OCI-LY1 (cell line): ENCODE data around the gene EFNB2.

Experiments used
- EZH2 ChIP-seq: fragments of 200-600 bp; sonication (generic), shearing (Covaris generic); IDR thresholded peaks from 2 replicates; pipeline ENCODE4 v1.8.0; 2017; ENCODE audit warnings: borderline replicate concordance, mixed run types, mild to moderate bottlenecking, antibody characterized with exemption, low read length, moderate library complexity, mixed read lengths
- TF ChIP-seq, protein P1 (sequence below): fragments of 200-600 bp; sonication (generic), shearing (Covaris generic); IDR thresholded peaks from 2 replicates; pipeline ENCODE4 v1.5.1; 2017; ENCODE audit warnings: mild to moderate bottlenecking, antibody characterized with exemption, low read length, moderate library complexity, mixed read lengths

DNA sequence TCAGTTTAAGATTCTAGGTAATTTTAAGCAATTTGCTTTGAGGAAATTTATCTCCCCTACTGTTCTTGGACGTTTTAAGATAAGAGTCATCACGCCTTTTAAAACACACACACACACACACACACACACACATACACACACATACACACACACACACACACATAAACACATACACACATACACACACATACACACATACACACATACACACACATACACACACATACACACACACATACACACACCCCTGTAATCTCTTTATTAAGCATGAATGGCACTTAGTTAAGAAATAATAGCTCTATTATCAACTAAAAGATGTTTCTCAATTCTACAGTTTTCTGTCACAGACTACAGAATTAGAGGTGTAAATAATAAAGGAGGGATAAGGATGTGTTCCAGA is 49.2 kb downstream of the EFNB2 start:
- TF ChIP-seq, protein P1, sequence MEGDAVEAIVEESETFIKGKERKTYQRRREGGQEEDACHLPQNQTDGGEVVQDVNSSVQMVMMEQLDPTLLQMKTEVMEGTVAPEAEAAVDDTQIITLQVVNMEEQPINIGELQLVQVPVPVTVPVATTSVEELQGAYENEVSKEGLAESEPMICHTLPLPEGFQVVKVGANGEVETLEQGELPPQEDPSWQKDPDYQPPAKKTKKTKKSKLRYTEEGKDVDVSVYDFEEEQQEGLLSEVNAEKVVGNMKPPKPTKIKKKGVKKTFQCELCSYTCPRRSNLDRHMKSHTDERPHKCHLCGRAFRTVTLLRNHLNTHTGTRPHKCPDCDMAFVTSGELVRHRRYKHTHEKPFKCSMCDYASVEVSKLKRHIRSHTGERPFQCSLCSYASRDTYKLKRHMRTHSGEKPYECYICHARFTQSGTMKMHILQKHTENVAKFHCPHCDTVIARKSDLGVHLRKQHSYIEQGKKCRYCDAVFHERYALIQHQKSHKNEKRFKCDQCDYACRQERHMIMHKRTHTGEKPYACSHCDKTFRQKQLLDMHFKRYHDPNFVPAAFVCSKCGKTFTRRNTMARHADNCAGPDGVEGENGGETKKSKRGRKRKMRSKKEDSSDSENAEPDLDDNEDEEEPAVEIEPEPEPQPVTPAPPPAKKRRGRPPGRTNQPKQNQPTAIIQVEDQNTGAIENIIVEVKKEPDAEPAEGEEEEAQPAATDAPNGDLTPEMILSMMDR = no peak
- no peak for TF ChIP-seq EZH2
